ENCODE results near the gene CACNA1G. TPM values are rescaled to one million over a fixed set of nuclear protein-coding genes. Genes with fewer than 3 reads are reported as not detected.

CACNA1G gene
- total and polyA plus RNA-seq, 7 donors = 0.02 to 0.24 (median 0.04) TPM; not detected in 2

DNA sequence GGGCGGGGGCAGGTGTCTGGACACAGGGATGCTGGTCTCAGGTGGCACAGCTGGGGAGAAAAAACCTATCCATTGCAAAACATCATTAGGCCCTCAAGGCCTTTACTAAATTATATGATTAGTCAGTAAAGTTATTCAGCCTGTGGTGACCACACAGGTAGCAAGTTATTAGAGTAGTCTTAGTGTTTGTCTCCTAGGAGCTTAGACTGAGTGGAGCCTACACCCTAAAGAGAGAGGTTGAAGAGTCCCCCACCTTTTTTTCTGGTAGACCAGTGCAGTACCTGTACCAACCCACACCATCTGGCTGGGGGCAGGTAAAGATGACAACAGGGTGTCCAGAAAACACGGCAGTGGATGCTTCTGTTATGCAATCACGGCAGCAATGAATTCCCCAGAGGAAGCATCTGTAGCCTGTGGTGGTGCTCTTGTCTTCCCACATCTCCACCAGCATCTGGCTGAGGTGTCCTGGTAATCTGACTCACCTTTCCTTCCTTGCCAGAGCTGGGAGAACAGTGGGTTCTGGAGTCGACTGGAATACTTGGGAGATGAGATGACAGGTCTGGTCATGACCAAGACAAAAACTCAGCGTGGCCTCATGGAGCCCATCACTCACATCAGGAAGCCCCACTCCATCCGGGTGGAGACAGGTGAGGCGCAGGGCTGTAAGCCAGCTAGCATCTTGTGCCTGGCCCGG is 41.2 kb upstream of the CACNA1G start:
- WGBS, 3 donors = 86 to 91% (median 87%) methylated on average over 8 of the region's 8 CpGs
- no peak overlapping the region for H3K4me3 ChIP-seq
- H3K27me3 ChIP-seq (ENCODE audit: insufficient read depth in 3 of 3, low read length in 2 of 3) = no peaks in the 10 kb centered on the region
- intact Hi-C loops (cut with DNase I) = no loop called here
- TF ChIP-seq, protein P1, sequence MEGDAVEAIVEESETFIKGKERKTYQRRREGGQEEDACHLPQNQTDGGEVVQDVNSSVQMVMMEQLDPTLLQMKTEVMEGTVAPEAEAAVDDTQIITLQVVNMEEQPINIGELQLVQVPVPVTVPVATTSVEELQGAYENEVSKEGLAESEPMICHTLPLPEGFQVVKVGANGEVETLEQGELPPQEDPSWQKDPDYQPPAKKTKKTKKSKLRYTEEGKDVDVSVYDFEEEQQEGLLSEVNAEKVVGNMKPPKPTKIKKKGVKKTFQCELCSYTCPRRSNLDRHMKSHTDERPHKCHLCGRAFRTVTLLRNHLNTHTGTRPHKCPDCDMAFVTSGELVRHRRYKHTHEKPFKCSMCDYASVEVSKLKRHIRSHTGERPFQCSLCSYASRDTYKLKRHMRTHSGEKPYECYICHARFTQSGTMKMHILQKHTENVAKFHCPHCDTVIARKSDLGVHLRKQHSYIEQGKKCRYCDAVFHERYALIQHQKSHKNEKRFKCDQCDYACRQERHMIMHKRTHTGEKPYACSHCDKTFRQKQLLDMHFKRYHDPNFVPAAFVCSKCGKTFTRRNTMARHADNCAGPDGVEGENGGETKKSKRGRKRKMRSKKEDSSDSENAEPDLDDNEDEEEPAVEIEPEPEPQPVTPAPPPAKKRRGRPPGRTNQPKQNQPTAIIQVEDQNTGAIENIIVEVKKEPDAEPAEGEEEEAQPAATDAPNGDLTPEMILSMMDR (IDR thresholded peaks at IDR 0.05) = no peak
- H3K27ac ChIP-seq = no peak overlapping the region
- no peaks in the 10 kb centered on the region for H3K36me3 ChIP-seq (ENCODE audit: insufficient read depth in 1 of 2, low read depth in 1 of 2)
- DNase-seq (no peak), ATAC-seq (no peak)
- no peaks in the 10 kb centered on the region for H3K9me3 ChIP-seq
- no peaks in the 10 kb centered on the region for H3K4me1 ChIP-seq

DNA sequence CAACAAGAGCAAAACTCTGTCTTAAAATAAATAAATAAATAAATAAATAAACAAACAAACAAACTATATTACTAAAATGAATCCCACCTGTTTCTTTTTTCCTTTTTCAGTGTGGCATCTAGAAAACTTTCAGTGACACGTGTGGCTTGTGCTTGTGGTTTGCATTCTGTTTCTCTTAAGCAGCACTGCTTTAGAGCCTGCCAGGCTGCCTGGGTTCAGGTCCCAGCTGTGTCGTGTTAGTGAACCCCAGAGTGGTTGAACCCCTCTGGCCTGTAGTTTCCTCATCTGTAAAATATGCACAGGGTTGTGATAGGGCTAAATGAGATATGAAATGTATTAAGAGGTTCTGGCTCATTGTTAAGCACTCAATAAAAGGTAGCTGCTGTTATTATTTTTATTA is 40.0 kb upstream of the CACNA1G start:
- no peaks in the 10 kb centered on the region for H3K9me3 ChIP-seq
- DNase-seq = no peak
- WGBS, 3 donors = 74 to 92% (median 76%) methylated on average over 2 of the region's 2 CpGs

DNA sequence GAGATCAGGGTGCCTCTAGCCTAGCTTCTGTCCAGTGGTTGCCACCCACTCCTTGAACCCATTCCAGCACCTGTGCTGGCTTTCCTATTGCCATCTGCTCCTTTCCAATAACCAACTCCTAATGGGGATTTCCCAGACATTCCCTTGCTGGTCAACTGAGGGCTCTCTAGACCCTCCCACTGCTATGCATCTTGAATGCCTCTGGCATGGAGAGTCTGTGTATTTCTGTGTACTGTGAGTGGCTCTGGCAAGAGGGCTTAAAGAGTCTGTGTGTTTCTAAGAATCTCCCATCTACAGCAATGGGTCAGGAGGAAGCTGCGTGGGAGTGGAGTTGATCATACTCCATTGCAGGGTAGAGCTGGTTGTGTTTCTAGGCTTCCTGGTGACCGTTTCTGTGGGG is 39.0 kb upstream of the CACNA1G start:
- TF ChIP-seq, protein P1 (IDR thresholded peaks at IDR 0.05) = no peak
- intact Hi-C loops (cut with DNase I) = no loop called here
- Histone ChIP-seq H3K36me3 (ENCODE audit: insufficient read depth in 1 of 2, low read depth in 1 of 2) (no peaks in the 10 kb centered on the region), H3K4me1 (no peaks in the 10 kb centered on the region), H3K9me3 (no peaks in the 10 kb centered on the region), H3K27ac (no peak overlapping the region), H3K4me3 (no peak overlapping the region), H3K27me3 (ENCODE audit: insufficient read depth in 3 of 3, low read length in 2 of 3) (no peaks in the 10 kb centered on the region)
- WGBS, 3 donors = 61 to 79% (median 77%) methylated on average over 2 of the region's 2 CpGs
- no peak for DNase-seq
- ATAC-seq = no peak

More for the DNA sequence above, 40.0 kb upstream of the CACNA1G start:
- H3K27me3 ChIP-seq (ENCODE audit: insufficient read depth in 3 of 3, low read length in 2 of 3) = no peaks in the 10 kb centered on the region
- no peaks in the 10 kb centered on the region for H3K4me1 ChIP-seq
- H3K27ac ChIP-seq = no peak overlapping the region
- intact Hi-C loops (cut with DNase I) = no loop called here
- TF ChIP-seq, protein P1 (IDR thresholded peaks at IDR 0.05) = no peak
- H3K4me3 ChIP-seq = no peak overlapping the region
- ATAC-seq = no peak
- no peaks in the 10 kb centered on the region for H3K36me3 ChIP-seq (ENCODE audit: insufficient read depth in 1 of 2, low read depth in 1 of 2)

DNA sequence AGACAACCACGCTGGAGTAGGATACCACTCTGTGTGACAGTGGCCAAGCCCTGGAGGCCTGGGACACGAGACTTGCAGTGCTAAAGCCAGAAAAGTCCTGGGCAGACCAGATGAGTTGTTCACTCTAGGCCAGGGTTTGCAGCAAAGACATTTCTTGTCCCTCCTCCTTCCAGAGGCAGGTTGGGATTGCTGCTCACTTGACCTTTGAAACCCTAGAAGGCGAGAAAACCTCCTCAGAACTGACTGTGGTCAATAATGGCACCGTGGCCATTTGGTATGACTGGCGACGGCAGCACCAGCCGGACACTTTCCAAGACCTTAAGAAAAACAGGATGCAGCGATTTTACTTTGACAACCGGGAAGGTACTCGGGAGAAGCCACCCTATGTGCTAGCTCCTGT is 37.7 kb upstream of the CACNA1G start:
- Histone ChIP-seq H3K27me3 (ENCODE audit: insufficient read depth in 3 of 3, low read length in 2 of 3) (no peaks in the 10 kb centered on the region), H3K9me3 (no peaks in the 10 kb centered on the region), H3K27ac (peak overlapping the region; percentile 53), H3K4me3 (no peak overlapping the region), H3K4me1 (no peaks in the 10 kb centered on the region), H3K36me3 (ENCODE audit: insufficient read depth in 1 of 2, low read depth in 1 of 2) (no peaks in the 10 kb centered on the region)
- ATAC-seq = peak in 3 of 4 donors; percentile 33 to 70 (median 62)
- intact Hi-C loops (cut with DNase I) = no loop called here
- TF ChIP-seq, protein P1 (IDR thresholded peaks at IDR 0.05) = no peak
- DNase-seq = no peak
- WGBS, 3 donors = 58 to 85% (median 77%) methylated on average over 10 of the region's 10 CpGs

- no peaks in the 10 kb centered on the region for H3K4me1 ChIP-seq
- ATAC-seq (peak in 2 of 4 donors; percentile 36 to 57), DNase-seq (no peak)
- 69 to 88% (median 79%) methylated on average over 2 of the region's 2 CpGs for WGBS, 3 donors
- no peak overlapping the region for H3K4me3 ChIP-seq
- no peaks in the 10 kb centered on the region for H3K9me3 ChIP-seq
- no peaks in the 10 kb centered on the region for H3K27me3 ChIP-seq (ENCODE audit: insufficient read depth in 3 of 3, low read length in 2 of 3)
- intact Hi-C loops (cut with DNase I) = no loop called here
- TF ChIP-seq, protein P1 (IDR thresholded peaks at IDR 0.05) = no peak
- H3K27ac ChIP-seq = peak overlapping the region; percentile 53
- H3K36me3 ChIP-seq (ENCODE audit: insufficient read depth in 1 of 2, low read depth in 1 of 2) = no peaks in the 10 kb centered on the region
Observed at GRCh38 chr17:50523208-50523607, 37.3 kb upstream of the CACNA1G start.

Data from psoas muscle (tissue), 8 donors.